C4-2B (cell line): ENCODE data around the gene SETD6.

Experiments
- ZFX ChIP-seq: fragments of 450-650 bp; IDR thresholded peaks from 2 replicates; pipeline ENCODE4 v1.6.1; 2017
- TF ChIP-seq, protein P1 (sequence below): fragments of 450-650 bp; conservative IDR thresholded peaks from 2 replicates; pipeline ENCODE4 v1.5.1; 2017; ENCODE audit warnings: mild to moderate bottlenecking

DNA sequence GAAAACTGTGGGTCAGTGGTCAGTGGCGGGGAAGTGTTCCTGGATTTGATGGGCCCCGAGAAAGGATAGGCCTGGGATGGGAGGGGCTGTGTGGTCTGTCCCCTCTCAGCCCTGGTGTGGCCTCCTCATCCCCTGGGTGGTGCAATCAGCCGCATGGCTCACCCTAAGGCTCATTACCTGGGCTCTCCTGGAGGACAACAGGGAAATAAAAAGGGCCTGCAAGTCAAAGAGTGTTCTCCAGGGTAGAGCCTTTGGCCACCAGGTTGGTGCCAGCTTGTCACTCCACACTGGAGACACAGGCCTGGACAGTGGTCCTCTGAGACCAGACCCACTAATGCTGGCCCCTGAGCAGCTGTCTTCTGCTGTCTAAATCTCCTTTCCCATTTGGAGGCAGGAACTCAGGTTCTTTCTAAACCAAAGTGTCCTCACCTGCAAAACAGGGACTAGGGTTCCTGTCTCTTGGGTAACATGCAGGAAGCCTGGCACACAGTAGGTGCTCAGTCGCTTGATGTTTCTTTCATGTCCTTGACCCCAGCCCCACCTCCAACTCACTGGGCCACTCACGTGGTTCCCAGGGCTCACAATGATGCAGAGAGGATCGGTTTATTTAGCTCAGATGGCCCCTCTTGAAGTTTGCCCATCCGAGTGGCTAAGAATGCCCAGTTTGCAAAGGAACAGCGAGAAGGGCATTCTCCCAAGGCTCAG lies 12.9 kb upstream of the SETD6 start:
- TF ChIP-seq, protein P1, sequence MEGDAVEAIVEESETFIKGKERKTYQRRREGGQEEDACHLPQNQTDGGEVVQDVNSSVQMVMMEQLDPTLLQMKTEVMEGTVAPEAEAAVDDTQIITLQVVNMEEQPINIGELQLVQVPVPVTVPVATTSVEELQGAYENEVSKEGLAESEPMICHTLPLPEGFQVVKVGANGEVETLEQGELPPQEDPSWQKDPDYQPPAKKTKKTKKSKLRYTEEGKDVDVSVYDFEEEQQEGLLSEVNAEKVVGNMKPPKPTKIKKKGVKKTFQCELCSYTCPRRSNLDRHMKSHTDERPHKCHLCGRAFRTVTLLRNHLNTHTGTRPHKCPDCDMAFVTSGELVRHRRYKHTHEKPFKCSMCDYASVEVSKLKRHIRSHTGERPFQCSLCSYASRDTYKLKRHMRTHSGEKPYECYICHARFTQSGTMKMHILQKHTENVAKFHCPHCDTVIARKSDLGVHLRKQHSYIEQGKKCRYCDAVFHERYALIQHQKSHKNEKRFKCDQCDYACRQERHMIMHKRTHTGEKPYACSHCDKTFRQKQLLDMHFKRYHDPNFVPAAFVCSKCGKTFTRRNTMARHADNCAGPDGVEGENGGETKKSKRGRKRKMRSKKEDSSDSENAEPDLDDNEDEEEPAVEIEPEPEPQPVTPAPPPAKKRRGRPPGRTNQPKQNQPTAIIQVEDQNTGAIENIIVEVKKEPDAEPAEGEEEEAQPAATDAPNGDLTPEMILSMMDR: no peak
- no peak for TF ChIP-seq ZFX
